Measurements from ENCODE around the gene RNASET2. TPM values are rescaled to one million over a fixed set of nuclear protein-coding genes. Genes with fewer than 3 reads are reported as not detected.
"Not testable (repeated sequence)": the region's sequence is repeated elsewhere in the genome, so short reads cannot be mapped to it uniquely, and the experiment has no call there.

RNASET2 gene
- polyA plus RNA-seq, 1 donor (not counting 4 experiments of a cell fraction or from before 2014, with no cell fraction given): 21.5 TPM

DNA sequence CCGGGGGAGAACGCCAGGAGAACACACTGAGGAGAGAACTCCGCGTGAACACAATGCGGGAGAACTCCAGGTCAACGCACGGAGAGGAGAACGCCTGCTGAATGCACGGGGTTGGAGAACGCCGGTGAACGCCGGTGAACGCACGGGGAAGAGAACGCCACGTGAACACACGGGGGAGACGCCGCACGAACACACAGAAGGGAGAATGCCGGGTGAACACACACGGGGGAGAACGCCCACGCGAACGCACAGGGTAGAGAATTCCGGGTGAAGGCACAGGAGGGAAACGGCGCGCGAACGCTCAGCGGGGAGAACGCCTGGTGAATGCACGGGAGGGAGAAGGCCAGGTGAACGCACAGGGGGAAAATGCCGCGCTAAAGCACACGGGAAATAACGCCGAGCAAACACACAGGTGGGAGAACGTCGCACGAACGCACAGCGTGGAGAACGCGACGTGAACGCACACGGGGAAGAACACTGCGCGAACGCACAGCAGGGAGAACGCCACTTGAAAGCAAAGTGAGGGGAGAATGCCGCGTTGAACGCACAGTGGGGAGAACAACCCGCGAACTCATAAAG, 56.1 kb downstream of the RNASET2 start:
- no peak for DNase-seq (ENCODE audit: low read depth, low spot score)
- no peak overlapping the region for H3K4me2 ChIP-seq (ENCODE audit: control insufficient read depth, extremely low read depth, insufficient read depth, low read depth, low read length)
- no peaks in the 10 kb centered on the region for H3K27me3 ChIP-seq (ENCODE audit: control insufficient read depth, extremely low read depth, insufficient read depth, low read length)
- FAIRE-seq: no peak
- no peaks in the 10 kb centered on the region for H3K79me2 ChIP-seq (ENCODE audit: control insufficient read depth, insufficient read depth, low read length)
- H3K4me3 ChIP-seq (ENCODE audit: control insufficient read depth in 2 of 3, extremely low read depth in 1 of 3, insufficient read depth in 2 of 3, low read depth in 1 of 3, low read length in 3 of 3): no peak overlapping the region
- TF ChIP-seq, protein P1, sequence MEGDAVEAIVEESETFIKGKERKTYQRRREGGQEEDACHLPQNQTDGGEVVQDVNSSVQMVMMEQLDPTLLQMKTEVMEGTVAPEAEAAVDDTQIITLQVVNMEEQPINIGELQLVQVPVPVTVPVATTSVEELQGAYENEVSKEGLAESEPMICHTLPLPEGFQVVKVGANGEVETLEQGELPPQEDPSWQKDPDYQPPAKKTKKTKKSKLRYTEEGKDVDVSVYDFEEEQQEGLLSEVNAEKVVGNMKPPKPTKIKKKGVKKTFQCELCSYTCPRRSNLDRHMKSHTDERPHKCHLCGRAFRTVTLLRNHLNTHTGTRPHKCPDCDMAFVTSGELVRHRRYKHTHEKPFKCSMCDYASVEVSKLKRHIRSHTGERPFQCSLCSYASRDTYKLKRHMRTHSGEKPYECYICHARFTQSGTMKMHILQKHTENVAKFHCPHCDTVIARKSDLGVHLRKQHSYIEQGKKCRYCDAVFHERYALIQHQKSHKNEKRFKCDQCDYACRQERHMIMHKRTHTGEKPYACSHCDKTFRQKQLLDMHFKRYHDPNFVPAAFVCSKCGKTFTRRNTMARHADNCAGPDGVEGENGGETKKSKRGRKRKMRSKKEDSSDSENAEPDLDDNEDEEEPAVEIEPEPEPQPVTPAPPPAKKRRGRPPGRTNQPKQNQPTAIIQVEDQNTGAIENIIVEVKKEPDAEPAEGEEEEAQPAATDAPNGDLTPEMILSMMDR (optimal IDR thresholded peaks at IDR 0.05 in 1 of 3, IDR thresholded peaks at IDR 0.05 in 1 of 3, conservative IDR thresholded peaks at IDR 0.05 in 1 of 3; ENCODE audit: extremely low read depth in 1 of 3, insufficient read depth in 2 of 3, low read length in 3 of 3): no peak
- TF ChIP-seq EZH2 (IDR thresholded peaks at IDR 0.05; ENCODE audit: low read length): no peak
- no peaks in the 10 kb centered on the region for H3K4me1 ChIP-seq (ENCODE audit: control insufficient read depth, extremely low read depth, insufficient read depth, low read length)
- no peak overlapping the region for H2AFZ ChIP-seq (ENCODE audit: control insufficient read depth, low read length)
- H3K27ac ChIP-seq (ENCODE audit: control insufficient read depth, insufficient read depth, low read length): no peak overlapping the region
- dilution Hi-C loops (cut with MboI; ENCODE audit: extremely low pct_ligation_motif_present, low sequenced_read_pairs): no loop called here
- H3K9me3 ChIP-seq (ENCODE audit: control insufficient read depth, low read depth, low read length): peaks cover 2% of the 10 kb centered on the region
- H3K9me1 ChIP-seq (ENCODE audit: control insufficient read depth, extremely low read depth, insufficient read depth, low read length): no peaks in the 10 kb centered on the region
- H3K36me3 ChIP-seq (ENCODE audit: control insufficient read depth in 2 of 2, extremely low read depth in 1 of 2, insufficient read depth in 2 of 2, low read length in 2 of 2): no peaks in the 10 kb centered on the region
- no peak overlapping the region for H3K9ac ChIP-seq (ENCODE audit: control insufficient read depth, extremely low read depth, insufficient read depth, low read length)
- no peaks in the 10 kb centered on the region for H4K20me1 ChIP-seq (ENCODE audit: control insufficient read depth, extremely low read depth, insufficient read depth, low read length)

DNA sequence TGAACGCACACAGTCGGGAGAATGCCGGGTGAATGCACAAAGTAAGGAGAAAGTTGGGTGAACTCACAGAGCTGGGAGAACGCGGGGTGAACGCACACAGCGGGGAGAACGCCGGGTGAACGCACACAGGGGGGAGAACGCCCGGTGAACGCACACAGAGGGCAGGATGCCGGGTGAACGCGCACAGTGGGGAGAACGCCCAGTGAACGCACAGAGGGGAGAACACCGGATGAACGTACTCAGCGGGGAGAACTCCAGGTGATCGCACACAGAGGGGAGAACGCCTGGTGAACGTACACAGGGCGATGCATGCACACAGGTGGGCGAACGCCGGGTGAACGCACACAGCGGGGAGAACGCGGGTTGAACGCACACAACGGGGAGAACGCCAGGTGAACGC, 57.4 kb downstream of the RNASET2 start:
- no peaks in the 10 kb centered on the region for H3K36me3 ChIP-seq (ENCODE audit: control insufficient read depth in 2 of 2, extremely low read depth in 1 of 2, insufficient read depth in 2 of 2, low read length in 2 of 2)
- H3K79me2 ChIP-seq (ENCODE audit: control insufficient read depth, insufficient read depth, low read length): no peaks in the 10 kb centered on the region
- peaks cover 2% of the 10 kb centered on the region for H3K9me3 ChIP-seq (ENCODE audit: control insufficient read depth, low read depth, low read length)
- H3K4me1 ChIP-seq (ENCODE audit: control insufficient read depth, extremely low read depth, insufficient read depth, low read length): no peaks in the 10 kb centered on the region
- dilution Hi-C loops (cut with MboI; ENCODE audit: extremely low pct_ligation_motif_present, low sequenced_read_pairs): no loop called here
- H3K4me3 ChIP-seq (ENCODE audit: control insufficient read depth in 2 of 3, extremely low read depth in 1 of 3, insufficient read depth in 2 of 3, low read depth in 1 of 3, low read length in 3 of 3): no peak overlapping the region
- no peak for FAIRE-seq
- H3K9me1 ChIP-seq (ENCODE audit: control insufficient read depth, extremely low read depth, insufficient read depth, low read length): no peaks in the 10 kb centered on the region
- TF ChIP-seq EZH2 (IDR thresholded peaks at IDR 0.05; ENCODE audit: low read length): no peak
- TF ChIP-seq, protein P1 (optimal IDR thresholded peaks at IDR 0.05 in 1 of 3, IDR thresholded peaks at IDR 0.05 in 1 of 3, conservative IDR thresholded peaks at IDR 0.05 in 1 of 3; ENCODE audit: extremely low read depth in 1 of 3, insufficient read depth in 2 of 3, low read length in 3 of 3): no peak
- no peak for DNase-seq (ENCODE audit: low read depth, low spot score)
- H3K27ac ChIP-seq (ENCODE audit: control insufficient read depth, insufficient read depth, low read length): no peak overlapping the region
- no peaks in the 10 kb centered on the region for H4K20me1 ChIP-seq (ENCODE audit: control insufficient read depth, extremely low read depth, insufficient read depth, low read length)
- no peak overlapping the region for H3K4me2 ChIP-seq (ENCODE audit: control insufficient read depth, extremely low read depth, insufficient read depth, low read depth, low read length)
- H3K27me3 ChIP-seq (ENCODE audit: control insufficient read depth, extremely low read depth, insufficient read depth, low read length): no peaks in the 10 kb centered on the region
- no peak overlapping the region for H3K9ac ChIP-seq (ENCODE audit: control insufficient read depth, extremely low read depth, insufficient read depth, low read length)
- no peak overlapping the region for H2AFZ ChIP-seq (ENCODE audit: control insufficient read depth, low read length)

DNA sequence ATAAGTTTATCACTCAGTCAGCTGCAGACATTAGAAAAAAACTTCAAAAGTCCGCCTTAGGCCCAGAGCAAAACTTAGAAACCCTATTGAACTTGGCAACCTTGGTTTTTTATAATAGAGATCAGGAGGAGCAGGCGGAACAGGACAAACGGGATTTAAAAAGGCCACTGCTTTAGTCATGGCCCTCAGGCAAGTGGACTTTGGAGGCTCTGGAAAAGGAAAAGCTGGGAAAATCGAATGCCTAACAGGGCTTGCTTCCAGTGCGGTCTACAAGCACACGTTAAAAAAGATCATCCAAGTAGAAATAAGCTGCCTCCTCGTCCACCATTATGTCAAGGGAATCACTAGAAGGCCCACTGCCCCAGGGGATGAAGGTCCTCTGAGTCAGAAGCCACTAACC, 61.7 kb downstream of the RNASET2 start:
- dilution Hi-C loops (cut with MboI; ENCODE audit: extremely low pct_ligation_motif_present, low sequenced_read_pairs); H3K4me2 ChIP-seq (ENCODE audit: control insufficient read depth, extremely low read depth, insufficient read depth, low read depth, low read length); H3K27me3 ChIP-seq (ENCODE audit: control insufficient read depth, extremely low read depth, insufficient read depth, low read length); H3K4me1 ChIP-seq (ENCODE audit: control insufficient read depth, extremely low read depth, insufficient read depth, low read length); H3K9me3 ChIP-seq (ENCODE audit: control insufficient read depth, low read depth, low read length); H2AFZ ChIP-seq (ENCODE audit: control insufficient read depth, low read length); H3K79me2 ChIP-seq (ENCODE audit: control insufficient read depth, insufficient read depth, low read length); FAIRE-seq; H3K36me3 ChIP-seq (ENCODE audit: control insufficient read depth in 2 of 2, extremely low read depth in 1 of 2, insufficient read depth in 2 of 2, low read length in 2 of 2); H3K27ac ChIP-seq (ENCODE audit: control insufficient read depth, insufficient read depth, low read length); DNase-seq (ENCODE audit: low read depth, low spot score); H4K20me1 ChIP-seq (ENCODE audit: control insufficient read depth, extremely low read depth, insufficient read depth, low read length); H3K9ac ChIP-seq (ENCODE audit: control insufficient read depth, extremely low read depth, insufficient read depth, low read length); H3K9me1 ChIP-seq (ENCODE audit: control insufficient read depth, extremely low read depth, insufficient read depth, low read length); H3K4me3 ChIP-seq (ENCODE audit: control insufficient read depth in 2 of 3, extremely low read depth in 1 of 3, insufficient read depth in 2 of 3, low read depth in 1 of 3, low read length in 3 of 3): not testable (repeated sequence)

DNA sequence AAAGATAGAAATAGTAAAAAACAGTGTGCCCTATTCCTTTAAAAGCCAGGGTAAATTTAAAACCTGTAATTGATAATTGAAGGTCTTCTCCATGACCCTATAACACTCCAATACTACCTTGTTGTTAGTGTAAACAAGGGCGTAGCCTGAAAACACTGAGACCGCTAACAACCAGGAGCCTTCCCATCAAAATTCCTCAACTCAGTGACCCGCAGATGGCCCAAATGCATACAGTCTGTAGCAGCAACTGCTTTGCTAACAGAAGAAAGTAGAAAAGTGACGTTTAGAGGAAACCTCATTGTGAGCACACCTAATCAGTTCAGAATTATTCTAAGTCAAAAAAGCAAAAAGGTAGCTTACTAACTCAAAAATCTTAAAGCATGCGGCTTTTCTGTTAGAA, 63.9 kb downstream of the RNASET2 start:
- H3K4me2 ChIP-seq (ENCODE audit: control insufficient read depth, extremely low read depth, insufficient read depth, low read depth, low read length); H3K9ac ChIP-seq (ENCODE audit: control insufficient read depth, extremely low read depth, insufficient read depth, low read length); FAIRE-seq; H3K27me3 ChIP-seq (ENCODE audit: control insufficient read depth, extremely low read depth, insufficient read depth, low read length); H4K20me1 ChIP-seq (ENCODE audit: control insufficient read depth, extremely low read depth, insufficient read depth, low read length); H3K36me3 ChIP-seq (ENCODE audit: control insufficient read depth in 2 of 2, extremely low read depth in 1 of 2, insufficient read depth in 2 of 2, low read length in 2 of 2); dilution Hi-C loops (cut with MboI; ENCODE audit: extremely low pct_ligation_motif_present, low sequenced_read_pairs); H3K27ac ChIP-seq (ENCODE audit: control insufficient read depth, insufficient read depth, low read length); H3K9me1 ChIP-seq (ENCODE audit: control insufficient read depth, extremely low read depth, insufficient read depth, low read length); H3K4me3 ChIP-seq (ENCODE audit: control insufficient read depth in 2 of 3, extremely low read depth in 1 of 3, insufficient read depth in 2 of 3, low read depth in 1 of 3, low read length in 3 of 3); H2AFZ ChIP-seq (ENCODE audit: control insufficient read depth, low read length); DNase-seq (ENCODE audit: low read depth, low spot score); H3K4me1 ChIP-seq (ENCODE audit: control insufficient read depth, extremely low read depth, insufficient read depth, low read length); H3K79me2 ChIP-seq (ENCODE audit: control insufficient read depth, insufficient read depth, low read length); H3K9me3 ChIP-seq (ENCODE audit: control insufficient read depth, low read depth, low read length): not testable (repeated sequence)

Measured in keratinocyte (primary cell).